C4-2B (cell line): ENCODE measurements around the gene BSCL2.

Experiments used
- H3K27ac ChIP-seq: fragments of 450-650 bp; 2 replicates; pipeline ENCODE4 v1.5.1; 2017
- ZFX ChIP-seq: fragments of 450-650 bp; IDR thresholded peaks from 2 replicates; pipeline ENCODE4 v1.6.1; 2017
- TF ChIP-seq, protein P1 (sequence below): fragments of 450-650 bp; conservative IDR thresholded peaks from 2 replicates; pipeline ENCODE4 v1.5.1; 2017; ENCODE audit warnings: mild to moderate bottlenecking

BSCL2 gene

DNA sequence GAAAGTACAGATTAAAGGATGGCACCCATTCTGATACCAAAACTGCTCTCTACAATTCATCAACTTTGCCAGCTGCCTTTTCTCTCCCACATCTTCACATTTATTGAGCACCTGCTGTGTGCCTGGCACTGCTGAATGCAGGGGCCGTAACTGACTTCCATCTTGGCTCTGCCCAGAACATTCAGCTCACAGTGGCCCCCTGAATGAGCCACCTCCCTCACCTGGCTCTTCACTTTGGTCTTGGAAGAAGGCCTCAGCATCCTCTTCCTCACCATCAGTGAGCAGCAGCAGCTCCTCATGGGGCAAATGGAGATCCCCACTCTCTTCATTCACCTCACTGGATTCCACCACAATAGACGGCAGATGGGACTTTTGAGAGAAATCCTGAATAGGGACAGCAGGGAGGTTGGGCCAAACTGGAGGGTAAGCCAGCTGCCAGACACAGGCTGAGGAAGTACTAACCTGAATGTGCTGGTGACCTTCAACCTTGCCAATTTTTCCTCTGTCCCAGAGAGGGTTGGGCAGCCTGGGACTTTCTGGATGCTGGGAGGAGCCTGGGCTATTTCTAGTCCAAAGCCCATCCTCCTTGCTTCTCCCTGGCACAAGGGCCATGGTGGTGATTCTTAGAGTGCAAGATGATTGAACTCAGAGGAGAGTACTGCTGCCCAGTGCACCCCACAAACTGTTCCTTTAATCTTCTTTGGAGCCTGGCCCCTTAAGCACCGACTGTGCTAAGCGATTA is 37.6 kb downstream of the BSCL2 start:
- TF ChIP-seq ZFX: no peak
- TF ChIP-seq, protein P1, sequence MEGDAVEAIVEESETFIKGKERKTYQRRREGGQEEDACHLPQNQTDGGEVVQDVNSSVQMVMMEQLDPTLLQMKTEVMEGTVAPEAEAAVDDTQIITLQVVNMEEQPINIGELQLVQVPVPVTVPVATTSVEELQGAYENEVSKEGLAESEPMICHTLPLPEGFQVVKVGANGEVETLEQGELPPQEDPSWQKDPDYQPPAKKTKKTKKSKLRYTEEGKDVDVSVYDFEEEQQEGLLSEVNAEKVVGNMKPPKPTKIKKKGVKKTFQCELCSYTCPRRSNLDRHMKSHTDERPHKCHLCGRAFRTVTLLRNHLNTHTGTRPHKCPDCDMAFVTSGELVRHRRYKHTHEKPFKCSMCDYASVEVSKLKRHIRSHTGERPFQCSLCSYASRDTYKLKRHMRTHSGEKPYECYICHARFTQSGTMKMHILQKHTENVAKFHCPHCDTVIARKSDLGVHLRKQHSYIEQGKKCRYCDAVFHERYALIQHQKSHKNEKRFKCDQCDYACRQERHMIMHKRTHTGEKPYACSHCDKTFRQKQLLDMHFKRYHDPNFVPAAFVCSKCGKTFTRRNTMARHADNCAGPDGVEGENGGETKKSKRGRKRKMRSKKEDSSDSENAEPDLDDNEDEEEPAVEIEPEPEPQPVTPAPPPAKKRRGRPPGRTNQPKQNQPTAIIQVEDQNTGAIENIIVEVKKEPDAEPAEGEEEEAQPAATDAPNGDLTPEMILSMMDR: no peak
- peak overlapping the region; percentile 98 for H3K27ac ChIP-seq

DNA sequence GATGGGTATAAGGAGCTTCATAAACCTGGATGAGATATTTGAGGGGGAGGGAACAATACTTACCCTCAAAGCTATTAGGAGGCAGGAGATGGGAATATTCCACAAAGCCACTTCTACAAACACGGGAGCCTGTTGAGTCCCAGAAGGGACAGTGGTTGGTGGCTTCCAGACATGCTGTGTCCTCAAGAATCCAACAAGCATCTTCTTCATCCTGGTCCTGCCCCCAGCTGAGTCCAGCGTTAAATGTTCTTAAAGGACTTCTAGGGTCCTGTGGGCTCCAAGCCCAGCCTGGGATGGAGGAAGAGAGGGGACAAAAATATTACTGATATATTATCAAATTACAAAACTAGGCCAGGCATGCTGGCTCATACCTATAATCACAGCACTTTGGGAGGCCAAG is 39.8 kb downstream of the BSCL2 start:
- peak overlapping the region; percentile 98 for H3K27ac ChIP-seq
- TF ChIP-seq, protein P1: no peak
- no peak for TF ChIP-seq ZFX

DNA sequence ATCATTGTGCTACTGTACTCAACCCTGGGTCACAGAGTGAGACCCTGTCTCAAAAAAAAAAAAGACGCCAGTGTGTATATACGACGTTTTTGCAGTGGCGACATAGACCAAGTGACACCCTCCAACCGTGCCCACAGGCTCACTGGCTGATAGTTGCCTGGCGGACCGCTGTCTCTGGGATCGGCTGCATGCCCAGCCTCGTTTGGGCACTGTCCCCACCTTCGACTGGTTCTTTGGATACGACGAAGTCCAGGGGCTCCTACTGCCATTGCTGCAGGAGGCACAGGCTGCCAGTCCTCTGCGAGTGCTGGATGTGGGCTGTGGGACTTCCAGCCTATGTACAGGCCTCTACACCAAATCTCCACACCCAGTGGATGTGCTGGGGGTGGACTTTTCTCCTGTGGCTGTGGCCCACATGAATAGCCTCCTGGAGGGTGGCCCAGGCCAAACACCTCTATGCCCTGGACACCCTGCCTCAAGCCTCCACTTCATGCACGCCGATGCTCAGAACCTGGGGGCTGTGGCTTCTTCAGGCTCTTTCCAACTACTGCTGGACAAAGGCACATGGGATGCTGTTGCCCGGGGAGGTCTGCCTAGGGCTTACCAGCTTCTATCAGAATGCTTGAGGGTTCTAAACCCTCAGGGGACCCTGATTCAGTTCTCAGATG is 40.8 kb downstream of the BSCL2 start:
- peak overlapping the region; percentile 98 for H3K27ac ChIP-seq
- TF ChIP-seq, protein P1: no peak
- TF ChIP-seq ZFX: no peak

DNA sequence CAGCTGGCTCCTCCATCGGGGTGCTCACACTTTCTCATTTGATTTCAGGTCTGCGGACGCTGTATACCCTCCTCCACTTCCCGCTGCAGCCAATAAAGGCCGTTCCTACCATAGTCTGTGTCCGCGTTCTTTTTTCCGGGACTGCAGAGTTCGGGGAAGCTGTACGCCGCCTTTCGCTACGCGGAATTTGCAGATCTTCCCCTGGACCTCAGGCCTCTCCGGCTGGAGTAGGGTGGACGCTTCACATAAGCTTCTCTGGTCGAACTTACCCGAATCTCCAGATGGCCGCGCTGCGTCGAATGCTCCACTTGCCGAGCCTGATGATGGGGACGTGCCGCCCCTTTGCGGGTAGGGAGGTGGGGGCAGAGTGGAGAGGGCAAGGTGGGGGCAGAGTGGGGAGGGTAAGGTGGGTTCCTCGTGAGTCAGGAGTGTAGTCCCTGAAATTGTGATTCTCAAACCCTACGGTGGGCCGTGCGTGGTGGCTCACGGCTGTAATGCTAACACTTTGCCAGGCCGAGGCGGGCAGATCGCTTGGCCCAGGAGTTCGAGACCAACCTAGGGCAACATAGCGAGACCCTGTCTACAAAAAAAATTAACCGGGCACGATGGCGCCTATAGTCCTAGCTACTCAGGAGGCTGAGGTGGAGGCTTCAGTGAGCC is 41.5 kb downstream of the BSCL2 start:
- H3K27ac ChIP-seq: peak overlapping the region; percentile 98
- TF ChIP-seq, protein P1: no peak
- TF ChIP-seq ZFX: 0 out of 2 replicates have a peak, but pooled peaks have one; percentile 30

DNA sequence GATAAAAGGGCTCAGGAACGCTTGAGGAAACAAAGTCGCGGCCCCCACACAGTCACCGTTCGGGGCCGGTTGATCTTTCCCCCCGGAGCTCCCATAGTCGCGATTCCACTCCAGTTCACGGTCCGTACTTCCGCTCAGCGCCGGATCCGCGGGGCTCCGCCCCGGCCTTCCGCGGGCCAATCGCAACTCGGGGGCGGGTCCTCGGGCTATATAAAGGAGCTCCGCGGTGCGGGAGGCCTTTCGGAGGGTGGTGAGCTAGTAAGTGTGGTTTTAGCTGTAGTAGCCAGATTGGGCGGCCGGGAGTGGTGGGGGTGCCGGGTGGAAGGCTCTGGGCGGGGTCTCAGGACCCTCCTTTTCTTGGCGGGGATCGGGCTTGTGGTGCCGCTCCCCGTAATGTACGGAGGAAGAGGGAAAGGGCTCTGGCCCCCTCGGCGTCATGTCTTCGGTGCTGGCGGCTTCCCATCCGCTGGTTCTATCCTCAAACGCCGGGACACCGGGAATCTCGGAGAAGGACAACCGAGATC is 42.1 kb downstream of the BSCL2 start, which contains the start of the genes C11orf98 and CSKMT:
Gene C11orf98, minus strand, starts transcription at position 136 of the 524 bp plus-strand sequence. Its CDS starts 41 bp downstream, at position 95.
Gene CSKMT, plus strand, starts transcription at position 238 of the 524 bp plus-strand sequence. CDS start 568 bp downstream, outside the sequence.
- peak within 1 kb of the TSS; percentile 98 for H3K27ac ChIP-seq
- peak; percentile 63 for TF ChIP-seq ZFX
- TF ChIP-seq, protein P1: no peak

DNA sequence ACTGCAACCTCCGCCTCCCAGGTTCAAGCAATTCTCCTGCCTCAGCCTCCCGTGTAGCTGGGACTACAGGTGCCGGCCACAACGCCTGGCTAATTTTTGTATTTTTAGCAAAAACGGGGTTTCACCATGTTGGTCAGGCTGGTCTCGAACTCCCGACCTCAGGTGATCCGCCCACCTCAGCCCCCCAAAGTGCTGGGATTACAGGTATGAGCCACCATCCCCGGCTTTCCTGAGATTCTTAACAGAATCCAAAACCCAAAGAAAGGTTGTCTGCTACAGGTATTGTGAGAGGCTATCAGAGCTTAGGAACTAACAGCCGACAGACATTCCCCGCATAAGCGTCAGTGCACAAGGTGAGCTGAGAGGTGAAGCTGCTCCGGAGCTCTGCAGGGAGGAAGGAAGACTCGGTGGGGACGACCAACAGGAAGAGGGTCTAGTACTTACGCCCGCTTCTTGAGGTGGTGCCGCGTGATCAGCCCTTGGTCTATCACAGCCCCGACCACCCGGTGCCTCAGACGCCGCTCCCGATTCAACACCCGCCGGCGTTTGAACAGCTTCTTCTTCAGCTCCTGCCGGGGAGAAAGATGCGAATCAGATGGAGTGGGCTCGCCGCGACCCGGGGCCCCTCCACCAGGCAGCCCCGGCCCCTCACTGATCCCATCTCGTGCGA is 42.7 kb downstream of the BSCL2 start:
- no peak for TF ChIP-seq ZFX
- TF ChIP-seq, protein P1: no peak
- peak overlapping the region; percentile 98 for H3K27ac ChIP-seq
